COLO829 (cell line): ENCODE results near the gene CHSY3.

Experiments
- DNase-seq: peaks from one replicate; pipeline ENCODE4 v3.0.0; 2012; ENCODE audit warnings: low spot score

The CHSY3 gene

DNA sequence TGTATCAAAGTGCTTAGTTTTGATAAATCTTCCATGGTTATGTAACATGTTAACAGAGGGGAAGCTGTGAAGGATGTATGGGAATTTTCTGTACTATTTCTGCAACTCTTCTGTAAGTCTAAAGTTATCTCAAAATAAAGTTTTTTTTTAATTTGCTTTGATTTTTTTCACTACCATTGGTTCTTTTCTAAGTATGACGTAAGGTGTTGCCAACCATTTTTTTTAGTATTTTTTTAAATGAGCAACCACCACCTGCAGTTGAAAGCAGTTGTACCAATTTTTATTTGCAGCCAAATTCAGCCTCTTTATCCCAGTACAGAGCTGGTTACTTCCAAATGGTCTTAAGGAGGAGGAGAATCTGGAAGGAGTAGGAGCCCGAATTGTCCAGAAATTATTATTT lies 192.2 kb downstream of the CHSY3 start:
- no peak for DNase-seq

GRCh38 chr5:130099008-130099407 lies 194.7 kb downstream of the CHSY3 start:
- DNase-seq, result no peak

DNA sequence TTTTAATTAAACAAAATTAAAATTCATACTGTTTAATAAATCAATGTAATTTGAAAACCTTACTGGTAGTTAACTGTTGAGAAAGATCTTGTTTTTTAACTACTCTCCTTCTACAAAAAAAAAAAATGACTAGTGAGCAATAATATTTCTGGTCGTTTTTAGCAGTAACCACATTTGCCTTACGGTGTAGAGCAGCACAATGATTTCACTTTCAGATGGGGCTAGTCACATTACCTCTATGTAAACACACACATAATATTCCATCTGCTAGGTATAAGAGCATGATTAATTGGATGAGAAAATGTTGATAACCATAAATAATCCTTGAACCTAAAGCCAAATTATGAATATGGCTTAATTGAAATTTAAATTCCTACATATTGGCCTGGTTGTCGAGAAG lies 198.1 kb downstream of the CHSY3 start:
- DNase-seq, result no peak

DNA sequence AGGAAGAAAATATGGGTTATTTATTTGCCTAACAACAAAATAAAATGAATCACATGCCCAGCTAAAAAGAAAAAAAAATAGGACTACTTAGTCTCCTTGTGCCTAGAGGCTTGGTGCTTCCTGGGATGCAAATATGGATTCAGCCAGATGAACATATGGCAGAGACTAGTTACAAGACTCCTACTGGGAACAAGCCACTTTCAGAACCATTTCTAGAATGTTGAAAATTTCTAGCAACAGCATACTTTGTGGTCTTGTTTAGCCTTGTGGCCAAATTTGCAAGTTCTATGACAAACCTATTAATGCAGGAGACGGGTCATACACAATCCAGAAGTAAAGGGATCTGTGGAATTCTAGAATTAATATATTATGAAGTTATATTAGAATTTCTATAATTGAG lies 198.7 kb downstream of the CHSY3 start:
- no peak for DNase-seq

DNA sequence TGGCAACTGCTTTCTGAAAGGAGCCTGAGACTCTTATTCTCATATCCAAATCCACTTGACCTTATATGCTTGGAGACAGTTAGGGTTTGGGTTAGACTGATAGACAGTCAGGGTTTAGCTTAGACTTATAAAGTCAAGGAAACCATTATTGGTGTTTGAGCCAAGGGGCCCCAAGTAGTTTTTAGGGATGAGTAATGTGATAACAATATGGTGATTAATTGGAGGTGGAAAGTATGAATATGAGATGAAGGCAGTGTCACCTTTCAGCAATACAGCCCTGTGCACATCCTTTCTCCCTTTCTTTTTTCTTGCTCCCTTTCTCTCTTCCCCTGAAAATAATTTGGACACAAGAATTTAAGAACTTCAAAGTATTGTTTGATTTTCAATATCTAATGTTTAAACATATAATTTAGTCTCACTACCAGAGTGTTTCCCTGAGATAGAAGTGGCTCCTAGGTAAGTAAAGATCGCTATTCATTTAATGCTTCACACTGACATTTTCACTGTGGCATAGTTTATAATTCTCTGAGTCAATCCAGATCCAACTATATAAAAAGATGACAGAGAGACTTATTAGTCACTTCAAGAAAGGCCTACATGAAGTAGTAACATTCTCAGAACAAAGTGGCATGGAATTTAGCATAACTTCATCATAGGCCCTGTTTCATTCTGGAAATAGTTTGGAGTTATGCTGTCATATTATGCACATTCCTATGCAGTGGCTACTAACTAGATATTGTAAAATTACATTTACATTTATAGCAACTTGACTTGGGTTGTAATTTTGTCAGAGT lies 200.8 kb downstream of the CHSY3 start:
- DNase-seq, result no peak

GRCh38 chr5:130106480-130106879 lies 202.2 kb downstream of the CHSY3 start:
- DNase-seq, result no peak

DNA sequence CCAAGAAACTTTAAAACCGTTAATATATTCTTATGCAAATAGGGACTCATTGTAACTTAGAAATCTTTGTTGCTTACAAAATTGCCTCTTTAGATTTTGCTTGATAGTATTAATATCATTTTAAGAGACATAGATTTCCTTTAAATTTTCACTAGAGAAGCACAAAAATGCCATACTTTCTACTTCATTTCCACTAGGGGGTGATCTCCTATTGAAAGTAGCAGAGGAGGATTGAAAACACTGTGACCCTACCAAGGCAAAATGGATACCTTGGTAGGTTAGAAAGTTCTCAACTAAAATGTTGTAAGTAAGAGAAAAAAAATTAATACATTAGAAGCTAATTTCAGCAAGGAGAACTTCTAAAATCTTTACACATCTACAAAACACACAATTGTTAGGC lies 204.9 kb downstream of the CHSY3 start:
- DNase-seq, result peak; percentile 4

DNA sequence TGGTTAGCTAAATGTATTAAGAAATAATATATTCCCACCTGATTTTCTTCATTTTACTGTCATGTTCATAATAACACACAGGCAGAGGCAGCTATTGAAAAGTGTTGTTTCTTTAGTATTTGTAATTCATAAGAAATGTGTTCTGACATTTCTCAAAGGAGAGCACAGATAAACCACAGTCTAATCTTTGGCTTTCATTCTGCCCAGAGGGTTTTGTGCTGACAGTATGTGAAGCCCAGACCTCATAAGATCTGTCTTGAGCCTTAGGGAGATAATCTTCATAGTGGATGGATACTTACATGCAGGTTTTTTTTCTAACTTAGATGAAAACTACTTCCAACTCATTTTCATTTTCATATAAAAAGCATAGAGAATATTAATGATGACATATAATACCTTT lies 206.1 kb downstream of the CHSY3 start:
- no peak for DNase-seq

GRCh38 chr5:130111746-130112145 lies 207.5 kb downstream of the CHSY3 start:
- DNase-seq, result no peak

GRCh38 chr5:130112246-130112645 lies 208.0 kb downstream of the CHSY3 start:
- DNase-seq, result no peak

- DNase-seq, result no peak
These were observed 211.4 kb downstream of the CHSY3 start for GRCh38 chr5:130115686-130116085.

DNA sequence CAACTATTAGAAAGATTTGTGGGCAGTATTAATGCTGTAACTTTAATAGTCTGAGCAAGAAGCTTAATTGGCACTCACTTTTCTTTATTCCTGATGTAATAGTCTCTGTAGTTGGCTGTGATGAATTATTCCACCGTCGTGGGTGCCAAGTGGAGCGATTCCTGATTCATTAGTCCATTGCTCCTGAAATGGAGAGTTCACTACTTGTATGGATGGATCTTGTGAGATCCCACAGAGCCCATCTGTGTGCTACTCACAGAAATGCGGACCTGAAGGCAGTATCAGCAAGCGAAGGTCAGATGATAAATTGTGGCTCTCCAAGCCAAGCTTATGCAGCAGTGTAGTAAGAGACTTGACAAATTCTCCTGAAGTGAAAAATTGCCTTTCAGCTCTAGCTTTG lies 212.2 kb downstream of the CHSY3 start:
- no peak for DNase-seq

DNA sequence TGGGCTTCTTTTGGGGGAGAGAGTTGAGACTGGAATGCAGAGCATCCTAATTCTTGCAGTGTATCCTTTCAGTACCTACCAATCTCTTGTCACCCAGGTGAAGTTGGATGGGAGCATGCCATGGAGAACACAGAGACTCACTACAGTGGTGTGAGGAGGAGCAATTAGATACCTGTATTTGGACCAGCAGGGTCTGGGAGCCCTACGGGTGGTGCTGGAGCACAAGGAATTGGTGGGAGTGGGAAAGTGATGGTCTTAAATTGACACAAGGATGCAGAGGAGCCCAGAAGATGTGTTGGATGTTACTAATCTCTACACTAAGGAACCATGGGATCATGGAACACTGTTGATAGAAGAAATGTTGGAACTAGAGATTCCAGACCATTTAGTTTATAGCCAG lies 212.7 kb downstream of the CHSY3 start:
- no peak for DNase-seq

- DNase-seq, result no peak
These were observed 222.5 kb downstream of the CHSY3 start for GRCh38 chr5:130126746-130127145.

GRCh38 chr5:130135506-130135905 lies 231.2 kb downstream of the CHSY3 start:
- DNase-seq, result peak; percentile 1

GRCh38 chr5:130136300-130136699 lies 232.0 kb downstream of the CHSY3 start:
- DNase-seq, result no peak

- no peak for DNase-seq
These were observed 233.4 kb downstream of the CHSY3 start for GRCh38 chr5:130137681-130138080.

- no peak for DNase-seq
These were observed 234.3 kb downstream of the CHSY3 start for GRCh38 chr5:130138406-130139045.

DNA sequence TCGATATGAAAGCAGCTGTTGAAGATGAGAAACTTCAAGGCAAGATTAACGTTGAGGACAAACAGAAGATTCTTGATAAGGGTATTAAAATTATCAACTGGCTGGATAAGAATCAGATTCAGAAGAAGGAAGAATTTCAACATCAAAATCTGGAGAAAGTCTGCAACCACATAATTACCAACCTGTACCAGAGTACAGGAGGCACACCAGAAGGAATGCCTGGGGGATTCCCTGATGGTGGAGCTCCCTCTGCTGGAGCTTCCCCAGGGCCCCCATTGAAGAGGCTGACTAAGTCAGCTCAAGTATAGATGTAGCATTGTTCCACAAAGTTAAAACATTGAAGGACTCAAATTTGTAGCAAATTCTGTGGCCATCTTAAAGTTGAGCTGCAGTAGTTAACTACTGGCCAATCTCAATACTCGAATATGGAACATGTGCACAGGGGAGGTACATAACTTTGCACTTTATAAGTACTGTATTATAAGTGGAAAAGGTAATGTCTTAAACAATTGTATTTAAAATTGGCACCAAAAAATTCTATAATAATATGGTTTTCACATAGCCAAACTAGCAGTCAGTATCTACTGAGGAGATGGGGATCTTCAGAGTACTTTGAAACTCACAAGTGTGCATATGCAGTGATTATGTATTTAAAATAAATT lies 237.5 kb downstream of the CHSY3 start:
- peak; percentile 35 for DNase-seq

GRCh38 chr5:130151239-130151638 lies 247.0 kb downstream of the CHSY3 start:
- DNase-seq, result no peak

- DNase-seq, result no peak
These were observed 251.2 kb downstream of the CHSY3 start for GRCh38 chr5:130155345-130156011.

GRCh38 chr5:130158036-130158435 lies 253.8 kb downstream of the CHSY3 start:
- no peak for DNase-seq

GRCh38 chr5:130159968-130160367 lies 255.7 kb downstream of the CHSY3 start:
- DNase-seq, result no peak
